ENCODE data around the gene SPRED2. TPM values are rescaled to one million over a fixed set of nuclear protein-coding genes. Genes with fewer than 3 reads are reported as not detected.

The SPRED2 gene
- total RNA-seq, 1 donor from 2014 or later = 18.4 TPM

GRCh38 chr2:65431421-65432226 is 775 bp downstream of the SPRED2 start:
- intact Hi-C loops (cut with DNase I) = loop anchor here (5.0 to 10.0 kb wide), 3 partner anchors 167 to 377 kb away; partner anchors contain the start of genes ACTR2 and CEP68
- H3K27me3 ChIP-seq = no peaks in the 10 kb centered on the region
- H3K36me3 ChIP-seq = no peaks in the 10 kb centered on the region
- peak overlapping the region; percentile 73 to 91 for H3K4me3 ChIP-seq
- H3K4me1 ChIP-seq = peaks cover 32% of the 10 kb centered on the region
- TF ChIP-seq CTCF (IDR thresholded peaks at IDR 0.05) (no peak), POLR2A (IDR thresholded peaks at IDR 0.05) (no peak), POLR2AphosphoS5 (IDR thresholded peaks at IDR 0.05; ENCODE audit: insufficient read depth in 1 of 2, low read depth in 1 of 2) (no peak)
- peak overlapping the region; percentile 94 for H3K27ac ChIP-seq
- no peak for DNase-seq (ENCODE audit: extremely low spot score in 2 of 2)
- H3K9me3 ChIP-seq = no peaks in the 10 kb centered on the region

- H3K4me1 ChIP-seq = peaks cover 32% of the 10 kb centered on the region
- TF ChIP-seq POLR2AphosphoS5 (IDR thresholded peaks at IDR 0.05; ENCODE audit: insufficient read depth in 1 of 2, low read depth in 1 of 2) = peak in 1 of 2 donors; percentile 51
- TF ChIP-seq POLR2A (IDR thresholded peaks at IDR 0.05) = no peak
- no peaks in the 10 kb centered on the region for H3K36me3 ChIP-seq
- intact Hi-C loops (cut with DNase I) = loop anchor here (5.0 to 10.0 kb wide), 3 partner anchors 166 to 376 kb away; partner anchors contain the start of genes ACTR2 and CEP68
- no peaks in the 10 kb centered on the region for H3K9me3 ChIP-seq
- peak overlapping the region; percentile 73 to 91 for H3K4me3 ChIP-seq
- H3K27ac ChIP-seq = peak overlapping the region; percentile 94
- DNase-seq (ENCODE audit: extremely low spot score in 2 of 2) = no peak
- no peaks in the 10 kb centered on the region for H3K27me3 ChIP-seq
Observed at GRCh38 chr2:65430603-65431420, 1.6 kb downstream of the SPRED2 start.

GRCh38 chr2:65429786-65430602 is 2.4 kb downstream of the SPRED2 start:
- Histone ChIP-seq H3K4me1 (peaks cover 25% of the 10 kb centered on the region), H3K9me3 (no peaks in the 10 kb centered on the region), H3K4me3 (peak overlapping the region; percentile 73 to 91), H3K27me3 (no peaks in the 10 kb centered on the region), H3K27ac (peak overlapping the region; percentile 94), H3K36me3 (no peaks in the 10 kb centered on the region)
- TF ChIP-seq CTCF (IDR thresholded peaks at IDR 0.05) (no peak), POLR2AphosphoS5 (IDR thresholded peaks at IDR 0.05; ENCODE audit: insufficient read depth in 1 of 2, low read depth in 1 of 2) (no peak), POLR2A (IDR thresholded peaks at IDR 0.05) (no peak)
- intact Hi-C loops (cut with DNase I) = loop anchor here (5.0 to 10.0 kb wide), 3 partner anchors 165 to 375 kb away; partner anchors contain the start of genes ACTR2 and CEP68
- peak in 1 of 2 donors; percentile 72 for DNase-seq (ENCODE audit: extremely low spot score in 2 of 2)

GRCh38 chr2:65427532-65427931 is 4.9 kb downstream of the SPRED2 start:
- no peaks in the 10 kb centered on the region for H3K9me3 ChIP-seq
- intact Hi-C loops (cut with DNase I) = no loop called here
- TF ChIP-seq CTCF (IDR thresholded peaks at IDR 0.05) (no peak), POLR2AphosphoS5 (IDR thresholded peaks at IDR 0.05; ENCODE audit: insufficient read depth in 1 of 2, low read depth in 1 of 2) (no peak), POLR2A (IDR thresholded peaks at IDR 0.05) (no peak)
- H3K4me1 ChIP-seq = peaks cover 18% of the 10 kb centered on the region
- no peaks in the 10 kb centered on the region for H3K36me3 ChIP-seq
- DNase-seq (ENCODE audit: extremely low spot score in 2 of 2) = no peak
- no peak overlapping the region for H3K27ac ChIP-seq
- no peaks in the 10 kb centered on the region for H3K27me3 ChIP-seq
- H3K4me3 ChIP-seq = no peak overlapping the region

- TF ChIP-seq POLR2A (IDR thresholded peaks at IDR 0.05) = no peak
- TF ChIP-seq POLR2AphosphoS5 (IDR thresholded peaks at IDR 0.05; ENCODE audit: insufficient read depth in 1 of 2, low read depth in 1 of 2) = no peak
- no peak for TF ChIP-seq CTCF (IDR thresholded peaks at IDR 0.05)
- intact Hi-C loops (cut with DNase I) = no loop called here
- peaks cover 30% of the 10 kb centered on the region for H3K4me1 ChIP-seq
- H3K36me3 ChIP-seq = no peaks in the 10 kb centered on the region
- H3K9me3 ChIP-seq = no peaks in the 10 kb centered on the region
- DNase-seq (ENCODE audit: extremely low spot score in 2 of 2) = no peak
- H3K27ac ChIP-seq = no peak overlapping the region
- H3K27me3 ChIP-seq = no peaks in the 10 kb centered on the region
- H3K4me3 ChIP-seq = no peak overlapping the region
Observed at GRCh38 chr2:65425276-65425675, 7.1 kb downstream of the SPRED2 start.

Data from vagina (tissue), 2 donors.